Fibroblast of skin of abdomen (primary cell): Measurements from ENCODE around the gene HOXD1.
A peak's percentile ranks its signal among the peaks of the same experiment; 100 is the strongest.

ENCODE experiments used
- DNase-seq: peaks from one replicate; pipeline ENCODE4 v3.0.0-alpha.2; 2013

The HOXD1 gene

DNA sequence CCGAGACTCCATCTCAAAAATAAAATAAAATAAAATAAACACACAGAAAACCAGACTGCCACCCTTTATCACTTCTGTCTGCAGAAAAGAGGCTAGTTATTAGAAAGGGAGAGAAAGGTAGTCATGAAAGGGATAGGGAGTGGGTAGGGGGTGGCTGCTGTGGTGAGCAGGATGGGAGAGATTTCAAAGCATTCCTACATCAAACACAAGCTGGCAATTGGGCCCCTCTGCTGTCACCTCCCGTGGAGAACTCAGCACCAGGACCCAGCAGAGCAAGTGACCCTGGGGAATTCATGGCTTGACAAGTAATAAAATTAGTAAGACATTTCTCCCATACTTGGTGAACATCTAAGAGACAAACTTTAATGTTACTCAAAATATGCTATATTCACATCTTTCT lies 3.7 kb upstream of the HOXD1 start:
- DNase-seq = no peak

GRCh38 chr2:176186024-176186423 lies 2.4 kb upstream of the HOXD1 start:
- DNase-seq = no peak

GRCh38 chr2:176187200-176187898 lies 1.1 kb upstream of the HOXD1 start:
- DNase-seq = peak; percentile 5

DNA sequence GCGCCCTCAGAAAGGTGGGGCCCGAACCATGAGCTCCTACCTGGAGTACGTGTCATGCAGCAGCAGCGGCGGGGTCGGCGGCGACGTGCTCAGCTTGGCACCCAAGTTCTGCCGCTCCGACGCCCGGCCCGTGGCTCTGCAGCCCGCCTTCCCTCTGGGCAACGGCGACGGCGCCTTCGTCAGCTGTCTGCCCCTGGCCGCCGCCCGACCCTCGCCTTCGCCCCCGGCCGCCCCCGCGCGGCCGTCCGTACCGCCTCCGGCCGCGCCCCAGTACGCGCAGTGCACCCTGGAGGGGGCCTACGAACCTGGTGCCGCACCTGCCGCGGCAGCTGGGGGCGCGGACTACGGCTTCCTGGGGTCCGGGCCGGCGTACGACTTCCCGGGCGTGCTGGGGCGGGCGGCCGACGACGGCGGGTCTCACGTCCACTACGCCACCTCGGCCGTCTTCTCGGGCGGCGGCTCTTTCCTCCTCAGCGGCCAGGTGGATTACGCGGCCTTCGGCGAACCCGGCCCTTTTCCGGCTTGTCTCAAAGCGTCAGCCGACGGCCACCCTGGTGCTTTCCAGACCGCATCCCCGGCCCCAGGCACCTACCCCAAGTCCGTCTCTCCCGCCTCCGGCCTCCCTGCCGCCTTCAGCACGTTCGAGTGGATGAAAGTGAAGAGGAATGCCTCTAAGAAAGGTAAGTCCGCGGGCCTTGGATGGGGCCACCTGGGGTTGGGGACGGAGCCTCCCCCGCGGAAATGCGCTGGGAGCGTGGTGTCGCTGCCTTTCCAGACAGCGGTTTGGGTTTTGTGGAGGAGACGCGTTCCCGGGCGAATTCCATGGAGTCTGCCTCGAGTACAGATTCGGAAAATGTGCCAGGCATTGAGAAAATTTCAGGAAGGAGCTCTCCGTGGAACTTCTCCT lies 559 bp downstream of the HOXD1 start:
- no peak for DNase-seq

DNA sequence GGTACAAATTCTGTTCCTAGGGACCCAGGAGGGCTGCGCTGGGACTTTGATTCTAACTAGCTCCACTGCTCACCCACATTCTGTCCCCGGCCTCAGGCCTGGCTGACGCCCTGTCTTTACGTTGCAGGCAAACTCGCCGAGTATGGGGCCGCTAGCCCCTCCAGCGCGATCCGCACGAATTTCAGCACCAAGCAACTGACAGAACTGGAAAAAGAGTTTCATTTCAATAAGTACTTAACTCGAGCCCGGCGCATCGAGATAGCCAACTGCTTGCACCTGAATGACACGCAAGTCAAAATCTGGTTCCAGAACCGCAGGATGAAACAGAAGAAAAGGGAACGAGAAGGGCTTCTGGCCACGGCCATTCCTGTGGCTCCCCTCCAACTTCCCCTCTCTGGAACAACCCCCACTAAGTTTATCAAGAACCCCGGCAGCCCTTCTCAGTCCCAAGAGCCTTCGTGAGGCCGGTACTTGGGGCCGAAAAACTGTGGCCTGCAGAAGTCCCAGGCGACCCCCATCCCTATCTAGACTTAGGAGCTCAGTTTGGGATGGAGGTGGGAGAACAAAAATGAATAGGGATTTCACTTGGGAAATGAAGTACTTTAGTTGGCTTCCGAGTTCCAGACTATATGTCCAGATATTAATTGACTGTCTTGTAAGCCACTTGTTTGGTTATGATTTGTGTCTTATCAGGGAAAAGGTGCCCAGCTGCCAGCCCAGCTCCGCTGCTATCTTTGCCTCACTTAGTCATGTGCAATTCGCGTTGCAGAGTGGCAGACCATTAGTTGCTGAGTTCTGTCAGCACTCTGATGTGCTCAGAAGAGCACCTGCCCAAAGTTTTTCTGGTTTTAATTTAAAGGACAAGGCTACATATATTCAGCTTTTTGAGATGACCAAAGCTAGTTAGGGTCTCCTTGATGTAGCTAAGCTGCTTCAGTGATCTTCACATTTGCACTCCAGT lies 1.5 kb downstream of the HOXD1 start:
- DNase-seq = no peak

DNA sequence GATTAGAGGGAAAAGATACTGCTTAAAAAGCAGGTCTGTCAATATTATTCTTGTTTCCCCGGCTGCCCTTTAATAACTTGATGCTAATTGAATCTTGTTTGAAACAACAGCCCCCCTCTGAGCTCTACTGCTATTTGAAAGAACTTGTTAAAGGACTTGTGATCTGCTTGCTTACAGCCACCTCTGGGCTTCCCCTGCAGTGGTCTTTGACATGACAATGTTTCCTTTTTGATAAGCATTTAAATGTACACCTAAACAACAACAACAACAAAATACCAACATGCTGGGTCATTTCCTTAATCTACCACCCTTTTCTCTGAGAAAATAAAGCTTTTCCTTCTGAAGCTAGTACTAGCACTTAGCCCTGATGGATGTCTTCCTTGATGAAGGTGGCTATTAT lies 3.9 kb downstream of the HOXD1 start:
- DNase-seq = no peak

GRCh38 chr2:176193048-176193447 lies 4.6 kb downstream of the HOXD1 start:
- no peak for DNase-seq

GRCh38 chr2:176199902-176200301 lies 11.4 kb downstream of the HOXD1 start:
- DNase-seq = no peak

- no peak for DNase-seq
Measured at GRCh38 chr2:176200971-176201370, 12.5 kb downstream of the HOXD1 start.

DNA sequence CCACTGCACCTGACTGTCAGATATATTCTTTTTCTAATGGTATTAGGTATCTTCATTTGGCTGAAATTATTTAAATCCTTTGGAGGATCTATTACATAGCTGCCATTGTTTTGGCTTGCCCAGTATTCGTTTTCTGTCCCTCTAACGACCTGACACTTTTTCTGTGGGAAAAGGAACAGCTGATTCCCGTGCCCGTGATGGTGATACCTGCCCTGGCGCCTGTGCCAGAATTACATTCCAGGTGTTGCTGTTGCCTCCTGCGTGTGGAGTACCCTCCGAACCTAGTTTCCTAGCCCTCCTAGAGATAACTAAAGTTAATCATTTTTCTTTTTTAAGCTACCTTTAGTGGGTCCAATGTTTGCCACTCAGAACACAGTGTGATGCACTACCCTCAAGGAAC lies 14.0 kb downstream of the HOXD1 start:
- DNase-seq = no peak

DNA sequence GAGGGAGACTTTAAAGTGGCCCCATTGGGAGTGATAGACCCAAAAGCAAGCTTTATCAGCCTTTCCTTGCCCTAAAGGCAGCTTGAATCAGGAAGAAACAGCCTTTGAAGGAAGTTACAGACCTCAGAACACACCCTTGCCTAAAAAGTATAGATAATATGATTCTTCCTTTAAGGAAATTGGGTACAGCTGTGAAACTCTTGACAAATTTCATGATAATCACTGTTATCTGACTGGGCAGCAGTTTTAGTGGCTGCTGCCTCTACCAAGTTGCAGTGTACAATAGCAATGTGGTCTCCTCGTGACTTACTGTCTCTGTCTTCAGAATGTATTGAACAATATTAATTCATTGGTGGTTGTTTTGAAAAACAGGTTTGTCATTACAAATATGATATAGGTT lies 16.7 kb downstream of the HOXD1 start:
- DNase-seq = no peak

- DNase-seq = peak; percentile 72
Measured at GRCh38 chr2:176206136-176206535, 17.7 kb downstream of the HOXD1 start.

GRCh38 chr2:176206682-176207081 lies 18.2 kb downstream of the HOXD1 start:
- peak; percentile 94 for DNase-seq

DNA sequence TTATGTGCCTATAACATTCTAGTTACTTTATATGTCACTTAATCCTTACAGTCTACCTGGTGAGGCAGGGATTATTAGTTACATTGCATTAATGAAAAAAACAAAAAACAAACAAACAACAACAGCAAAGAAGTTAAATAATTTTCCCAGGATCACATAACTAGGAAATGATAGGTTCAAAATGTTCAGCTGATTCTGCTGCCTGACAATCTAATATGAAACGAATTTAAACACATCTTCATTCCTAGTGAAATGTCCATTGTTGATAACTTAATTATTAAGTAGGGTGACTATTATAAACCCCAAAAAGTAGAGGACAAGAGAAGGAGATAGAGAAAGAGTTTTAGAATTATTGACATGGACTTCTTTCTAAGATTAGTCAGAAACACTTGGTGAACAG lies 22.6 kb downstream of the HOXD1 start:
- no peak for DNase-seq

DNA sequence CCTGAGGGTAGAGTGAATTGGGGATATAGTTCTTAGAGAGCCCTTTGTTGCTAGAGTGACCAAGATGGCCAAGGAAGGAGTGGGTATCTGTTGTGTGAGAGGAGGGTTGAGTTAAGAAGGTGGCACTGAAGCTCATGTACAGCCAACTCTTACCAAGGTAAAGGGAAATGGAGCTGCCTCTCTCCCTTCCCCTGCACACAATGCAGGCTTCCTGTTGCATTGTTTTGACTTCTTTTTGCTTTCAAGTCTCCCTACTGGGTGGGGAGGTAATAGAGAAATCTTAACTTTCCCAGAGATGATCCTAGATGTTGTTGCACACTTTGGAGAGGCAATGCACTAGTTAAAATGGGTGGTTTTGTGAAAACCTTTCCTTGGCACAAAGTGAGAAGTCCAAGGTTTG lies 23.8 kb downstream of the HOXD1 start:
- DNase-seq = no peak

GRCh38 chr2:176213406-176213805 lies 24.9 kb downstream of the HOXD1 start:
- DNase-seq = no peak

DNA sequence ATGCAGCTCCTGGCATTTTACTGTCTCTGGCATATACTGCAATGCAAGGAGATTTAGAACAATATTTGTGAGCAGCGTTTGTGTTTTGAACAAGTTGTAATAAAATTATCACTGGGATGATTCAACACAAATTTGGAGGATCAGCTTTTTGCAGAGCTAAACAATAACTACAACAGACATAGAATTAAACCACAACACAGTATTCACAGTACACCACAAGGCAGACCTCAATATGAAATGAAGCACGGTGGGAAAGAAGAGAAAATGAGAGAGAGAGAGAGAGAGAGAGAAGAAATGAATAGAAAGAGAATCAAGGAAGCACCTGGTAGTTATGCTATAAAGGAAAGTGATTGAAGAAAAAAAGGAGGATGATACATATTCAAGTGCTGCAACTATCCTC lies 39.4 kb downstream of the HOXD1 start:
- no peak for DNase-seq

DNA sequence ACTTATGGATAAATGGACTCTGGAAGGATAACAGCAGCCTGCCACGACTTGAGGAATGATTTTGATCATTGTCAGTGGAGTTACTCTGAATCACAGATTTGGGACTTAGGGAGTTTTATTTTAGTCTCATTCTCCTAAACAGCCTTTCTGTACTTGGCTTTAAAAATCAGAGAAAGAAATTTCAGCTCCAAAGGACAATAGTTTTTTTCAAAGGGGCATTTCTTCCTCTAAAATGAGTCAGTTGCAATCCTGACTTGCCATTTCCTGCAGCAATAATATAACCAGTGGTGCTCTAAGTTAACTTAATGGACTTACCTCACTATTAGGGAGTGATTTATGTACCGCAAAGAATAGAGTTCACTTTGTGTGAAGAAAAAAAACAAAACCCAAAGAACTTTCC lies 45.7 kb downstream of the HOXD1 start:
- peak; percentile 33 for DNase-seq

GRCh38 chr2:176234940-176235339 lies 46.5 kb downstream of the HOXD1 start:
- DNase-seq = no peak

GRCh38 chr2:176237456-176237855 lies 49.0 kb downstream of the HOXD1 start:
- peak; percentile 39 for DNase-seq

GRCh38 chr2:176239031-176239430 lies 50.6 kb downstream of the HOXD1 start:
- no peak for DNase-seq

GRCh38 chr2:176240301-176240700 lies 51.8 kb downstream of the HOXD1 start:
- peak; percentile 31 for DNase-seq
